Left forelimb (tissue), 1 donor: Measurements from ENCODE around the gene MASP1.

ENCODE experiments used
- DNase-seq: peaks from one replicate; pipeline ENCODE4 v3.0.0-alpha.2; 2018; ENCODE audit warnings: low spot score

Gene MASP1

DNA sequence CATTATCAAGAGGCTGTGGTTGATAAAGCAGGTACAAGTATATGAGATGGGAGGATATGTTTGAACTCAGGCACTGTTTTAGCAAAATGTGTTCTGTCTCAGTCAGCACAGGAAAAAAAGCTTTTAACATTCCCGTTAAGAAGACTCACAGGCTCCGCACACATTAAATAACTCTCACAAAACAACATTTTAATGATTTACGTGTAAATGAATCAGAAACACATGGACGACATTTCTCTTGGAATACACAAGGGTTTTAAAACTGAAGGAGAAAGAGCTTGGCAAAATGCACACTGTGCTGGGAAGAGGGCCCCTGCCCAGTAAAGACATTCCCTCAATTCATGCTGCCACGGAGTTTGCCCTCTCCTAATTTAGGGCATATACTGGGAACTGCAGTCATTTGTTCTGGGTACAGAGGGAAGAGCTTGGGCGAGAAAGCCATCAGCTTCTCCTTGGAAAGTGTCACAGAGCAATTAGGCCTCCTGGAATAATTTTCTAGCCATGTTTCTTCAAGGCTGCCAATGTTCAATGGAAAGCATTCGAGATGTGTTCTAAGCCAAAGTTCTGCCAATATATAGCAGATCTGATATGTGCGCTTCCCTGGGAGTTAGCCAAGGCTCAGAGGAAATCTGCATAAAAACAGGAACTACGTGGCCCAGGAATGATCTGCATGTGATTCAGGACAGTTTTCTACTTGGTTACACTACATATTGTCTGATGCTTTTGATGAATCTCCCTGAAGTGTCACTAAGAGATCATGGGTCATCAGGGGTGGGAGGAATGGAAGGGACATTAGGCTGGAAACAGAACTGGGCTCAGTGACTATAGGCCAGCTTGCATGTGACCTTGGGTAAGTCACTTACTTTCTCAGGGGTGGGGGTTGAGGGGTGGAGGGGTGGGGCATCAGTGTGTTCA lies 2.2 kb upstream of the MASP1 start:
- no peak for DNase-seq

DNA sequence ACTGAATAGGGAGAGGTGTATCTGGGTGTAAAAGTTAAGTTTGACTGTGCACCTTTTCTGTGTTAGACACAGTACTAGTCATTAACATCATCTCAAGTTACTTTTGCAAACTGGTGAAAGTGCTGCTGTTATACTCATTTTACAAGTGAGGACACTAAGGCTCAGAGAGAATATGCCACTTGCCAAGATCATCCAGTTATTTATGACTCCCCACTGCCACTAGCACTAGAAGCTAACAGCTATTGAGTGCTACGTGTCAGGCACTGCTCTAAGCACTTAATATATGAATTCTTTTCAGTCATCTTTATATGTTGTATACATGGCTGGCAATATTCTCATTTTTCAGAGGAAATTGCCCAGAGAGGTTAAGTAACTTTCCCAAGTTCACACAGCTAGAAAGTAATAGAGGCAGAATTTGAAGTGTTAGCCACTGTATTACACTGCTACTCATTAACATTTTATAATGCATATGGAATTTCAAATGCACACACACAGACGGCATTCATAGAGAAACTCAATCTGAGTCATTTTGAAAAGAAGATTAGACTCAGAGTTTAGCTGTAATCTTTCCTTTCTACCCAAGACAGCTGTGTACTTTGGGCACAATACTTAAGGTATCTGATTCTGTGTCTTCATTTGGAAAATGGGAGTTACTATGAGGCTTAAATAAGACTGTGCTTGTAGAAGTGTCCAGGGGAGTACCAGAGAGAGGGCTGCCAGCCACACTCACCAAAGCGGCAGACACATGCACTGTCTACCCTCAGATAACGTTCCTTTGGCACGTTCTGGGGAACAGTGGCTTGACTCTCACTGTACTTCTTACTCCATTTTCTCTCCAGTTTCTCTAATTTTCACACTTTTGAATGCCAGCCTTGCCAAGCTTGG lies 1.3 kb upstream of the MASP1 start:
- DNase-seq = no peak

DNA sequence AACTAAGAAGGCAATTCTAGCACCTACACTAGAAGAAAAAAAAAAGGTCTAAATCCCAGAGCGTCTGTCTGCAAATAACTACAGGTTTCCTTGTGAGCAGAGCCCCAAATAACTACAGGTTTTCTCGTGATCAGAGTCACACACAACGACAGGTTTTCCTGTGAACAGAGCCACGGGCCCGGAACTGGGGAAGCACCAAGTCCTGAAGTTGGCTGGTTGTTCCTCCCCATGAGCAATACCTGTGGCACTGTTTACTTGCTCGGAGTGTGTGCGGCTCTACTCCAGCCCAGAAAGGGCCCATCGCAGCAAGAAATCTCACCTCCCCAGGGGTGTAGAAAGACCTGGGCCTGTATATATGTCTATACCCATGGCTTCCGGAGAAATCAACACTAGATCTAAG lies 644 bp upstream of the MASP1 start:
- no peak for DNase-seq

DNA sequence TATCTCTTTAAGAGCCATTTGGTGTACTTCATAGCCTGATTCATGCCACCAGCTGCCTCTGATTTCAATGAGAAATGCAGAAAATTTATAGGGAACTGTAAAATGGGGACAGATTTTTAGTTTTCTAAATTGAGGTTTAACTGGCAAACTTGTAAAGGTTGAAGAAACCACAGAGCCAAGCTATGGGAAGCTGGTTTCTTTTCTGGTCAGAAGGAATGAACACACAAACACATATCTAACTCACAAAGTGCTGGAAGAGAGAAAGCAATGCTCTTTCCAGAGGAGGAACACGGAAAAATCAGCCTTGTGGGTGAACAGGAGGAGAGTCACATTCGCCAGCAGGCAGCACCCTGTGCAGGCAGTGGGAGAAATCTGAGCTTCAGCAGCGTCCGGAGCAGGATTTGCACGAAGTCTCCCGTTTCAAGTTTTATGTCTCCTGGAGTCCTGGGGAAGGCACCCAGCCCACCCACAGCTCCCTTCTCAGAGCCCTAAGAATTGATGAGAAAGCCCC lies 481 bp downstream of the MASP1 start:
- DNase-seq = no peak

- DNase-seq = no peak
Observed at GRCh38 chr3:187290503-187290902, 1.0 kb downstream of the MASP1 start.

DNA sequence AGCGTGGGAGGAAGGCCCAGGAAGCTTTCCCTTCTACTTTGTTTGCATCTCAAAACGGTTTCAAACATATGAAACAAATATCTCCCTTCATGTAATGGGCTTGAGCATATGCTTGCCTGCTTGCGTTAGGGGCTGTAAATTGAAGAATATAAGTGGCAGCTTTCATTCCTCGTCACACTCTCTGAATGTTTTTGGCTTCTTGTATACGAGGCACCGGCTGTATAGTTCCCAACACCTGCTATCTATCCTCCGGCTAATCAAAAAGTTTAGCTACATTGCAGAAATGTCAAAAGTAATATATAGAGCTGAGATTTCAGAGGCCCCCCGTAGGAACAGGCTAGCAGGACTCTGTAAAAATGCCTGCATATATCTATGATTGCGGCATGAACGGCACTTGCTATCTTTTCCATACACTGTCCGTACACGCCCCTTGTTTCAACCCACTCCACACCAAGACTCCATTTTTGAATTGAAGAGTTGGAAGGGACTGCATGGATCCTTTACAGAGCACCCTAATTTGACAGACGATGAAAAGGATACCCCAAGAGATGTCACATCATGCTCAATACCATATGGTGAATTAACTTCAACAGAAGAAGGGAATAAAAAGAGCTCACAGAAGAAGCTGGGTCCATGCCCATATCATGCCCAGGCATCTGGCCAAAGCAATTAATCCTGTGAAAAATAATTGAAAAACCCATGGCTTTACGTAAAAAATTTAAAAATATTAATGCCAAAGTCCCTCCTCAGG lies 2.5 kb downstream of the MASP1 start:
- no peak for DNase-seq

- DNase-seq = no peak
Observed at GRCh38 chr3:187288131-187288854, 3.2 kb downstream of the MASP1 start.

DNA sequence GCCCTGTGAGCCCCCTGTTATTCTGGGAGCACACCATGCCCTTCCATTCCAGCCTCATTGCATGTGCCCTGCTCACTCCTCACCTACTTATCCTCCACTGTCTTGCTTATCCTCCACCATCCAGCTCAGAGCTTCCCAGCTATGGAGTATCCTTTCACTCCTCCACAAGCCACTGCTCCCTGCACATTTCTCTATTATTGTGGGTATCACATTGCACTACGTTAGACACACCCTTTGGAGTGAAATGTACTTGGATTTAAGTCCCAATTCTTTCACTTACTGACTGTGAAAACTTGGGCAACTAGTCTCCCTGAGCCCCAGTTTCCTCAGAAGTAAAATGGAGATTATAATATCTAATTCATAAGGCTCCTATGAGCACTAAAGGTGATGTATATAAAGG lies 4.3 kb downstream of the MASP1 start:
- DNase-seq = no peak

GRCh38 chr3:187286467-187287059 lies 5.0 kb downstream of the MASP1 start:
- DNase-seq = no peak

GRCh38 chr3:187281191-187281714 lies 10.3 kb downstream of the MASP1 start:
- no peak for DNase-seq

GRCh38 chr3:187280644-187281043 lies 10.9 kb downstream of the MASP1 start:
- DNase-seq = no peak

GRCh38 chr3:187277129-187277462 lies 14.4 kb downstream of the MASP1 start:
- no peak for DNase-seq

GRCh38 chr3:187276397-187277128 lies 15.0 kb downstream of the MASP1 start:
- no peak for DNase-seq

GRCh38 chr3:187274977-187275338 lies 16.6 kb downstream of the MASP1 start:
- no peak for DNase-seq

DNA sequence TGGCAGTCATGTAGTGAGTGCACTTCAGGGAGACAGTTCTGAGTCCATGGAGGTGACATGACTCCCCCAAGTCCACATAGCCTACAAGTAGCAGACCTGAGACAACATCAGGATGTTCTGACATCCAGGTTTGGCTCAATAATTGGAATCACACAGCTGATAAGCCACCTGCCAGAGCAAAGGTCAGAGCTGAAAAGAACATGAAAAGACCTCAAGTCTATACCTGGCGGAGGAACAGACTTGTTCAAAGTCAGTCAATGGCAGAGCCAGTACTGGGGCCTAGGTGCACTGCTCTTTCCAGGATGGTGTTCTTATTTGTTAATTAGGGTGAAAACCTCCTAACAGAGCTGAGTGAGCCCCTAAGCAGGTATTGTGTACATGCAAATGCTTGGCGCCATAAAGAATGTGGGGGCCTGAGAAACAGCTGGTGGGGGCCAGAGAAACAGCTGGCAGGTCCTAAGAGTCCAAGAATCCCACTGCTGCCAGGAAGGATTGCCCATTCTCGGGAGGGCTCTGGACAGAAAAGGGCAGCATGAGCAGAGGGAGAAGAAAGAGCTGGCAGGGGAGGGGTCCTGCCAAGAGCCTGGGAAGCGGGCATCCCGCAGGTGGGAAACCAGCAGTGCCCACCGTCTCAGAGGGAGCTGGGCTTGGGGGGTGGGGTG lies 17.1 kb downstream of the MASP1 start:
- DNase-seq = no peak

DNA sequence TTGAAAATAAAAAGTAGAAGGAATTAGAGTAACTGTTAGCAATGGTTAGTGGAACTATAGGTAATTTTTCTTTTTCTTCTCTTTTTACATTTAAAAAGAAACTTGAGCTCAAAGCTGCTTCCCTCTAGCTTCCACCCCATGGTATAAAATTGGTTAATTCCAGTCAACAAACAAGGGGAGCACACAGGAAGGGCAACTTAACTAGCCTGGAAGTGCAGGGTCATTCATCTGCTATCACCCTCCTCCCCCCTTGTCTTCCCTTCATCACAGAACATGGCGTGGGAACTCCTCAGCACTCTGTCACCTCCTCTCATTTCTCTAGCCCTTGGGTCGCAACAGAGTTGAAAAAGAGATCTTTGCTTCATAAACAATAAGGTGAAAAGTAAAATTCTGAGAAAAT lies 20.0 kb downstream of the MASP1 start:
- DNase-seq = no peak

GRCh38 chr3:187269486-187269885 lies 22.1 kb downstream of the MASP1 start:
- no peak for DNase-seq

DNA sequence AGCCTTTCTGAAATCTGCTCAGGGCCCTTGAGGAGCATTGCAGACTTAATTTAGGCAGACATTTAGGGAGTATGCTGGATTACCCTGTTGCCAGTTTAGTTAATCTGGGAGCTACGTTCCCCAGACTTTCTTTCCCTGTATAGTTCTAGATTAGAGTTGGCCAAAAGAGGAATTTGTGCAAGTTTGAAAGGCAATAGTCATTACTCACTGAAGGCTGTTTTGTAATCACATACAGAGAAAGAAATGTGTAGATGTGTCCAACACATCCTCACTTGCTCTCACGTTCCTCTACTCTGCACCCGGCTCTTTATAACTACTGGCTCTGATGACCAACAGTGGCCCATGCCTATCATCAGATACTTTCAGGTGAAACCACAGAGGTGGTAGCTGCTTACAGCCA lies 24.2 kb downstream of the MASP1 start:
- DNase-seq = no peak

DNA sequence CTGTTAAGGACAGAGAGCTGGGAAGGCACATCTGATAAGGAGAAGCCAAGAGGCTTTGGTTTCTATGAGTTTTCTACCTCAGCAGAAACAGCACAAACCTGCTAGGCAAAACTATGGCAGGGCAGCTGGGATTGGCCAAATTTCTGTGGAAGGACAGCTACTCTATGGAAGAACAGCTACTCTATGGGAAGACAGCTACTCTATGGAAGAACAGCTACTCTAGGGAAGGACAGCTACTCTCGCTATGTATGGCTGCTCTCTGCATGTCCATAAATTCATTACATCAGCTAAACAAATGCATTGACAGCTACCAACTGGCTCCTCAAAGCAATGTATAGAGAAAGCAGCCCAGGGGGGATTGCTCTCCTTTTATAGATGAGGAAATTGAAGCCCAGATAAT lies 24.8 kb downstream of the MASP1 start:
- DNase-seq = no peak

DNA sequence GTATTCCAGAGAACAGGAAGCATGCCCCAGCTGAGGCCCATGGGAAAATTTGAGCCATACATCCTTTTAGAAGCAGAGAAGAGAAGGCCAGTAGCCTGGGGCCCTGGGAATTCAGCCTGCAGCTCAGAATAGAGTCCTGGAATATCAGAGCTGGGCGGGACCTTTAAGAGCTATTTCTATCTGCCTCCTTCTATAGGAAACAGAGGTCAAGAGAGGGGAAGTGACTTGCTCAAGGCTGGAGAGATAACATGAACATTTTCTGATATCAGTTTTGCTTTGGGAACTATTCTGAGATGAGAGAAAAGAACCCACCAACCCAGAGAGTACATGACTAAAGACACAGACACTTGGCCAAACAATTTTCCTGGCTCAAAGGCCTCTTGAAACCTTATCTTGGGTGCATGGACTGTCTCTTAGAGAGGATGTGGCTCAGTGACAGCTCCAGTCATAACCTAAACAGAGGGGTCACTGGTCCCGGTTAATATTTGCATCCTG lies 26.0 kb downstream of the MASP1 start:
- DNase-seq = no peak
